Measurements from ENCODE around the gene CTU1.

The CTU1 gene

DNA sequence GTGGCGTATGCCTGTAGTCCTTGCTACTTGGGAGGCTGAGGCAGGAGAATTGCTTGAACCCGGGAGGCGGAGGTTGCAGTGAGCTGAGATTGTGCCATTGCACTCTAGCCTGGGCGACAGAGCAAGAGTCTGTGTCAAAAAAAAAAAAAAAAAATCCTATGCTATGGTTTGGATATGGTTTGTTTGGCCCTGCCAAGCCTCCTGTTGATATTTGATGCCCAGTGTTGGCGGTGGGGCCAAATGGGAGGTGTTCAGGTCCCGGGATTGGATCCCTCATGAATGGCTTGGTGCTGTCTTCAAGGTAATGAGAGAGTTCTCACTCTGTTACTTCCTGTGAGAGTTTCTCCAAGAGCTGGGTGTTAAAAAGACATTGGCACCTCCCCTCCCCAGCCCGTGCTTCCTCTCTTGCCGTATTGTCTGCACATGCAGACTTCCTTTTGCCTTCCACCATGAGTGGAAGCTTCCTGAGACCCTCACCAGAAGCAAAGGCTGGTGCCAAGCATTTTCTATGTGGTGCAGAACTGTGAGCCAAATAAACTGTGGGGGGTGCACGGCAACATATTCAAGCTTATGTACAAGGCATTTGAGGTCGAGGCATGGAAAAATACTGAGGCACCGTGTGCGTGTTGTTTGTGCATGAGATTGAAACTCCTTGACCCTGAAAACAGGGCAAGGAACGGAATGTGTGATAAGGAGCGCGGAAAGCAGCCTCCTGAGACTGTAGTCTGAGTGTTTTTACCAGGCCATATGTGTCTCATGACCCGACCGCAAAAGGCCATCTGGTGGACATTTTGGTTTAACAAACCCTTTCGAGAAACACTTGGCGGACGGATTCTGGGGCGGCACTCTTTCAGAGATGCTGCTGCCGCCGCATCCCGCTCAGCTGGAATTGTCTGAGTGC, 23.8 kb upstream of the CTU1 start:
- no peak for DNase-seq

GRCh38 chr19:51129716-51130115, 21.5 kb upstream of the CTU1 start:
- no peak for DNase-seq

DNA sequence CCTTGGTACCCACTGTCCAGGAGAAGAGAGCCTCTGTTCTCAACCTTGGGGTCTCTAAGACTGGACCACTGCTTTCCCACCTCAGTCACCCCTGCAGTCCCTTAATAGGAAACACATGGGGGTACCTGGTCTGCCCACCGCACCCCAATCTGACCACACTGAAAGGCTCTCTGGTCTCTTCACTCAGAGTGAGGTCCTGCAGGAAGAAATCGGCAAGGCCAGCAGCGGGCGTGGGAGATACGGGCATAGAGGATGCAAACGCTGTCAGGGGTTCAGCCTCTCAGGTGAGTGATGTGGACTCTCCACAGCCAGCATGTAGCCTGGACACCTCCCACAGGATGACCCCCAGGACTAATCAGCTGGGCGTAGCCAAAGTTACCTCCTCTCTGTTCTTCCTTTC, 20.0 kb upstream of the CTU1 start:
- DNase-seq, result no peak

DNA sequence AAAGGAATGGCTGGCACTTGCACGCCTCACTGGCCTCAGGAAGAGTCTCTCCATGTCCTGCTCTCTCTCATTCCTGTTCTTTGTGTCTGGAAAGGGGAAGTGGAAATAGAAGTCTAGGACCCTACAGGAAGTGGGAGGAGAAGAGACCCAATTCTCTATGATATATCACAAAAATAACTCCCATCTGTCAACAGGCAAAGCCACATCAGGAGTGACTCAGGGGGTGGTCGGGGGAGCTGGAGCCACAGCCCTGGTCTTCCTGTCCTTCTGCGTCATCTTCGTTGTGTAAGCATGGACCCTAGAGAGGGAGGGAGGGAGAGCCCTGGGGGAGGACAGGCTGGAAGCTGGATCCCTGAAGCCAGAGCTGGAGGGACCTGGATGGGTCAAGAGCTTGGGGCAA, 19.5 kb upstream of the CTU1 start:
- no peak for DNase-seq

GRCh38 chr19:51127032-51127431, 18.8 kb upstream of the CTU1 start:
- no peak for DNase-seq

DNA sequence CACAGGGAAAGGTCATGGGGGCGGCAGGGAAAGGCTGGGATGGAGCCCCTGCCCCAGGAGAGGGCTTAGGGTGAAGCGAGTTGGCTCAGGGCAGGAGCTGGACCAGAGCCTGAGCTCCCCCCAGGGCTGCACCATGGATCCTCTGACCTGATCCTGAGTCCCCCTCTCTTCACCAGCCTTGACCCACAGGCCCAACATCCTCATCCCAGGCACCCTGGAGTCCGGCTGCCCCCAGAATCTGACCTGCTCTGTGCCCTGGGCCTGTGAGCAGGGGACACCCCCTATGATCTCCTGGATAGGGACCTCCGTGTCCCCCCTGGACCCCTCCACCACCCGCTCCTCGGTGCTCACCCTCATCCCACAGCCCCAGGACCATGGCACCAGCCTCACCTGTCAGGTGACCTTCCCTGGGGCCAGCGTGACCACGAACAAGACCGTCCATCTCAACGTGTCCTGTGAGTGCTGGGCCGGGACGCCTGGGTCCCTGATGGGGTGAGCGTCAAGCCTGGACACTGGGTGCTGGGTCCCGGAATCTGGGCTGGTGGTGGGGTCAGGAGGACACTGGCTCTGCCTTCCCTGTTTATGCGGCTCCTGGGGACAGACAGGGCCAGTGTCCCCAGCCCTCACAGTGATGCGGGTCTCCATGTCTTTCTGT, 17.3 kb upstream of the CTU1 start:
- no peak for DNase-seq

DNA sequence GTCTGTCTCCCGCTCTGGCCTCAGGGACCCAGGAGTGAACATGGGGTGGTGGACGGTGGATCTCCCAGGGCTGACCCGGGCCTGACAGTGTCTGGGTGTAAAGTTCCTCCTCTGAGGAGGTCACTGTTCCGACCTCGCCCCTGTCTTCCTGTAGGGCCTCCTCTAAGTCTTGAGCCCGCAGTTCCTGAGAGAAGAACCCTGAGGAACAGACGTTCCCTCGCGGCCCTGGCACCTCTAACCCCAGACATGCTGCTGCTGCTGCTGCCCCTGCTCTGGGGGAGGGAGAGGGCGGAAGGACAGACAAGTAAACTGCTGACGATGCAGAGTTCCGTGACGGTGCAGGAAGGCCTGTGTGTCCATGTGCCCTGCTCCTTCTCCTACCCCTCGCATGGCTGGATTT, 16.5 kb upstream of the CTU1 start, which contains the start of gene SIGLEC9:
Gene SIGLEC9 (plus strand): TSS at position 178 of the 400 bp plus-strand sequence. CDS start 69 bp downstream, at position 247.
- DNase-seq, result no peak

DNA sequence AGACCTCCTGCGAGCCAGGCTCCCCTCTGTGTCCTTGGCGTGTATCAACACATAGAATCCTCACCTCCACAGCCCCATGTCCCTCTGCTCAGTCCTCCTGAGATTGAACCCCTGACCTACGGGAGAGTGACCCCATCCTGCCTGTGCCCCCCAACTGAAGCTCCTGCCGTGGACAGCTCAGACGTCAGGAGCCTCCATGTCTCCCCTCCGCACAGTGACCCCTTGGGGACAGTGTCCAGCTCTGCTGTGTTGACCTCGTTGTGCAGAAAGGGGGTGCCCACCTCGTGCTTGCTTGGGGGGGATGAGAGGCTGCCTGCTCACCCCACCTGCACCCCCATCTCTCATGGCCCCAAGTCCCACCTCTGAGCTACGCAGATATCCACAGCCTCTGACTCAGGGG, 16.0 kb upstream of the CTU1 start:
- no peak for DNase-seq

GRCh38 chr19:51123802-51124201, 15.6 kb upstream of the CTU1 start:
- DNase-seq, result no peak

- DNase-seq, result peak; percentile 12
Observed at GRCh38 chr19:51123381-51123800, 15.2 kb upstream of the CTU1 start.

DNA sequence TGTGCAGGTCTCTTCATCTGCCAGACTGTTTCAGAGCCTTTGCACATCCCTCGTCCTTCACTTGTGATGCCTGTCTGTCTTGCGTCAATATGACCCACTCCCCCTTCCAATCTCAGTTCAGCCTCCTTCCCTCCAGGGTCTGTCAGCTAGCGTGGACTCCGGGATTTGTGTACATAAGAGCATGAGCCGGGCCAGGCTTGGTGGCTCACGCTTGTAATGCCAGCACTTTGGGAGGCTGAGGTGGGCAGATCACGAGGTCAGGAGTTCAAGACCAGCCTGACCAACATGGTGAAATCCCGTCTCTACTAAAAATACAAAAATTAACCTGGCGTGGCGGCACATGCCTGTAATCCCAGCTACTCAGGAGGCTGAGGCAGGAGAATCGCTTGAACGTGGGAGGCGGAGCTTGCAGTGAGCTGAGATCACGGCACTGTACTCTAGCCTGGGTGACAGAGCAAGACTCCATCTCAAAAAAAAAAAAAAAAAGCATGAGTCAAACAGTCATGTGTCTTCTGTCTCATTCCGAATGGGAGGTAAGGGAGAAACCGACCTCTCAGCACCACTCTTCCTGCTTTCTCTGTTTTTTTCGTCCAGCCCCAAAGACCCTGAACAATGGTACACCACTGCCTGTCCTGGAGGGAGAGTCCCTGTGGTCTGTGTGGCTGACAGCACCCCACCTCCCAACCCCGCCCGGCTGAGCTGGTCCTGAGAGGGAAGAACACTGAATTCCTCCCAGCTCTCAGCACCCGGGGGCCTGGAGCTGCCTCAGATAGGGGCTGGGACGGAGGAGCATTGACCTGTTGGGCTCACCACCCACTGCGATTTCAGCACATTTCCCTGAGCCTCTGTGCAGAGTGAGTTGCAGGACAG, 14.1 kb upstream of the CTU1 start:
- DNase-seq, result no peak

DNA sequence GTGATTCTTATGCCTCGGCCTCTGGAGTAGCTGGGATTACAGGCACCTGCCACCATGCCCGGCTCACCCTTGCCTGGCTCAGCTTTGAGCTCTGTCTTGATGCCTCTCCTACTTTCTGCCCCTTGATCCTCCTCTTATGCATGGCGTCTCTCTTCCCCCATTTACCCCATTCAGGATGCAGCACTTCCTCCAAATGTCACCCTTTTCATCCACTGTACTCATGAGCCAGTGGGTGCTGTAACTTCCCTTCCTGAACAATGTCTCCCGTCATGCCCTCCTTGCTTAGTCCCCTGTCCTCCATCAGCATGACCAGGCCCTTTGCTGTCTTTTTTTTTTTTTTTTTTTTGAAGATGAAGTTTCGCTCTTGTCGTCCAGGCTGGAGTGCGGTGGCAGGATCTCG, 13.0 kb upstream of the CTU1 start:
- DNase-seq, result no peak

DNA sequence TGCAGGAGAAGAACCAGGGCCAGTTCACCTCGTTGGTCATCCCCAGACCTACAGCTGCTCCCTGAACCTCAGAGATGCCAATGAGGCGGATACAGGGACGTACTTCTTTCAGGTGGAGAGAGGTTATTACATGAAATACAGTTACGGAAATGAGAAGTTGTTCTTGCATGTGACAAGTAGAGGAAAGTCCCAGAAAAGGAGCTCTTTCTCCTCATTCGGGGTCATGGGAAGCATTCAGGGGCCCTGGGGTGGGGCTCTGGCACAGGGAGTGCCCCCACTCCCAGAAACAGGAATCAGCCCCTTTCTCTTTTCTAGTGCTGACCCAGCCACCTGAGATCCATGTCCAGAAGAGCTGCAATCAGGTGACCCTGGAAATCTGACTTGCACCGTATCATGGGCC, 12.0 kb upstream of the CTU1 start:
- DNase-seq, result no peak

DNA sequence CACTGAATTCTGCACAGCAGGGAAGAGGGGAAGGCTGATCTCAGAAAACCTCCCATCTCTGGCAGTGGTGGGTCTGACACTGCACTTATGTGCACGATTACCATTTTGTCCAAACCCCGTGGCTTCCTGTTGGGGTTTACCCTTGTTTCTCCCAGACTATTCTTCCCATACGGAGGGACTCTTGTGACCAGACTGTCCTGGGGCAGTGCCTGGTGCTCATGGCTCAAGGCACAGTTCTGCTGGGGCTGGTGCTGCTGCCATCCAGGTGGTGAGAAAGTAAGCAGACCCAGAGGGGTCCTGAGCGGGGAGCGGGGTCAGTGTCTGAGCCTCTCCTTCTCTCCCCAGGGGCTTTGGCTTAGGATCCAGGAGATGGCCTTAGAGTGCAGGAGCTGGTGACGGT, 11.4 kb upstream of the CTU1 start:
- DNase-seq, result no peak

- no peak for DNase-seq
Observed at GRCh38 chr19:51119101-51119500, 10.9 kb upstream of the CTU1 start.

GRCh38 chr19:51116736-51117286, 8.6 kb upstream of the CTU1 start:
- DNase-seq, result no peak

GRCh38 chr19:51114087-51114729, 6.0 kb upstream of the CTU1 start:
- no peak for DNase-seq

GRCh38 chr19:51111606-51112005, 3.4 kb upstream of the CTU1 start:
- no peak for DNase-seq

- DNase-seq, result no peak
Observed at GRCh38 chr19:51110666-51110971, 2.4 kb upstream of the CTU1 start.

- no peak for DNase-seq
Observed at GRCh38 chr19:51108805-51109146, 567 bp upstream of the CTU1 start.

- peak; percentile 8 for DNase-seq
Observed at GRCh38 chr19:51107406-51108065, 673 bp downstream of the CTU1 start.

DNA sequence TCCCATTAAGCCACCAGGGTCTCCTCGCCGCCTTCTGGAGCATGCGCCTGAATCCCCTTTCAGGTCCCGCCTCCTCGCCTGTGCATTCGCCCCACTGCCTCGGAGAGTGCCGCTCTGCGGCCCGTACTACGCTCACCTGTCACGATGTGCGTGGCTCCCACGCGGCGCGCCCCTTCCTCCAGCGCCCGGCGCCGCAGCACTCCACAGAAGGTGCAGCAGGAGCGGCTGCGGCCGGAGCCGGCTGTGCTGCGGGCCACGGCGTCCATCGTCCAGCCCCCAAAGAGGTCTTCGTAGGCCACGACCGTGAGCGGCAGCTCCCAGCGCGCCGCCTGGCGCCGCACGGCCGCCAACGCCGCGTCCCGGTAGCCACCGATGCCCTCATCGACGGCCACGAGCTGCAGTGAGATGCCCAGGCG, 4.3 kb downstream of the CTU1 start:
- no peak for DNase-seq
